HG03103 (cell line): ENCODE data around the gene OR6Y1.

Experiments used
- ATAC-seq: cut with Tn5 transposase; IDR thresholded peaks from one replicate; pipeline ENCODE4 v1.9.1; 2021; ENCODE audit warnings: low read depth; ENCODE audit not compliant: unreplicated experiment

OR6Y1 gene

DNA sequence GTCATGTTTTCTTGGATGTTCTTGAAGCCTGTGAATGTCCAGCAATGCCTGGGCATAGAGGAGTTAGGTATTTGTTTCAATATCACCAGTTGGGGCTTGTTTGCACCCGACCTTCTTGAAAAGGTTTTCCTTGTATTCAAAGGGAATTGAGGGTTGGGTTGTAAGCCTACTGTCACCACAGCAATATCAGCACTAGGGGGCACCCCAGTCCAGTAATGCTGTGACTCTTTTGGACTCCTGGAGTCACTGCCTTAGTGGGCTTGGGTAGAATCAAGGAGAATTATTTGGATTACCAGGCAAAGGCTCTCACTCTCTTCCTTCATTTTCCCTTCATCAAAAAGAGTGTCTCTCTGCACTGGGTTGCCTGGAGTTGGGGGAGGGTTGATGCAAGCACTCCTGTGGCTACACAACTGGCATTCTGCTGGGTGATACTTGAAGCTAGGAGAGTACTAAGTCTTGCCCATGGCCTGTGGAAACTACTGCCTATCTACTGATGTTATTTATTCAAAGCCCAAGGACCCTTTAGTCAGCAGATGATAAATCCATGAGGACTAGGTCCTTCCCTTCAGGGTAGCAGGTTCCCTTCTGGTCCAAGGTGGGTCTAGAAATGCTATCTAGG lies 47.7 kb downstream of the OR6Y1 start:
- ATAC-seq: no peak

DNA sequence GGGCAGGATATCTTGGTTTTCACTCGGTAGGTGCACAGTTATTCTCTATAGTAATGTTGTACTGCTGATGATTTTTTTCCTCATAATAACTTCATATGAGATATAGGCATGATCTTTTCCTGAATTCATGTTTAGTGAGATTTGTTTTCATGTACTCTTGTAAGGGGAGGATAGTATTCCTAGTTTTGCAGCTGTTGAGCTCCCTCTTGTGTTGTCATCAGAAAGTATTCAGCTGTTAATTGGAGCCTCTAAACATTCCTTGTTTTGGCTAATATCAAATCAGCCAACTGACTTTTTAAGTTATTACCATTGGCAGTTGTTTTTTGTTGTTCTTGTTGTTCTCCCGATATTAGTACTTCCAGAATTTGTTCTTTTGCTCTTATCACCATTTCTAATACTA lies 57.8 kb downstream of the OR6Y1 start:
- no peak for ATAC-seq

- no peak for ATAC-seq
Measured at GRCh38 chr1:158494796-158495195, 59.4 kb downstream of the OR6Y1 start.
